Uterus (tissue), 4 donors: ENCODE measurements around the gene CASK. TPM values are rescaled to one million over a fixed set of nuclear protein-coding genes. Genes with fewer than 3 reads are reported as not detected.
"Not testable (repeated sequence)": the region's sequence is repeated elsewhere in the genome, so short reads cannot be mapped to it uniquely, and the experiment has no call there.

Experiments used
- DNase-seq, 2 donors: peaks; one replicate each; pipeline ENCODE4 v3.0.0-alpha.2; 2019 to 2020
- H3K27ac ChIP-seq, 2 donors: fragments of 200-600 bp; sonication (generic); 1 replicate in 1 of 2; 2 replicates in 1 of 2; pipeline ENCODE4 v1.5.1; 2016 to 2018
- H3K27me3 ChIP-seq, 2 donors: fragments of 200-600 bp; sonication (generic); one replicate each; pipeline ENCODE4 v1.5.1; 2018 to 2019; ENCODE audit warnings: control low read depth in 1 of 2
- H3K36me3 ChIP-seq, 2 donors: fragments of 200-600 bp; sonication (generic); one replicate each; pipeline ENCODE4 v1.5.1; 2019; ENCODE audit warnings: control low read depth in 1 of 2
- H3K4me1 ChIP-seq, 2 donors: fragments of 200-600 bp; sonication (generic); one replicate each; pipeline ENCODE4 v1.5.1; 2018 to 2019; ENCODE audit warnings: control low read depth in 1 of 2
- H3K4me3 ChIP-seq, 2 donors: fragments of 200-600 bp; sonication (generic); 1 replicate in 1 of 2; 2 replicates in 1 of 2; pipeline ENCODE4 v1.5.1; 2018 to 2019; ENCODE audit warnings: mild to moderate bottlenecking in 1 of 2
- H3K9me3 ChIP-seq, 2 donors: fragments of 200-600 bp; sonication (generic); one replicate each; pipeline ENCODE4 v1.5.1; 2019; ENCODE audit warnings: control low read depth in 1 of 2
- POLR2A ChIP-seq, 2 donors: fragments of 450-650 bp; IDR thresholded peaks; one replicate each; pipeline ENCODE4 v1.6.1; 2016; ENCODE audit warnings: antibody characterized with exemption in 2 of 2, mild to moderate bottlenecking in 1 of 2, moderate library complexity in 1 of 2
- intact Hi-C: fragments of 100-400 bp; cut with DNase I; formaldehyde crosslinking; loops from one replicate; pipeline ENCODE4 v1.15.1; 2023; ENCODE audit warnings: low total_unique reads
- total RNA-seq, 4 donors: library from RNA; depleted of rRNA in 3 of 4; stranded (reverse); fragments of >200 nt in 3 of 4; gene quantifications; one replicate each; pipeline versions ENCODE4 v1.1.0 to v1.2.4, GENCODE V29; 2014 to 2023
- TF ChIP-seq, protein P1 (sequence below), 4 experiments: fragments of 200-600 bp in 2 of 4; fragments of 450-650 bp in 2 of 4; sonication (generic) in 2 of 4; IDR thresholded peaks; one replicate each; pipeline ENCODE4 v1.5.1; 2016 to 2019; ENCODE audit warnings: antibody characterized with exemption in 4 of 4, mild to moderate bottlenecking in 2 of 4, moderate library complexity in 1 of 4
- donor health status: DM: yes; HTN: yes; CAD: no.

Gene CASK
- total RNA-seq, 4 donors from 2014 or later, result 7.9 to 76.0 (median 40.7) TPM

DNA sequence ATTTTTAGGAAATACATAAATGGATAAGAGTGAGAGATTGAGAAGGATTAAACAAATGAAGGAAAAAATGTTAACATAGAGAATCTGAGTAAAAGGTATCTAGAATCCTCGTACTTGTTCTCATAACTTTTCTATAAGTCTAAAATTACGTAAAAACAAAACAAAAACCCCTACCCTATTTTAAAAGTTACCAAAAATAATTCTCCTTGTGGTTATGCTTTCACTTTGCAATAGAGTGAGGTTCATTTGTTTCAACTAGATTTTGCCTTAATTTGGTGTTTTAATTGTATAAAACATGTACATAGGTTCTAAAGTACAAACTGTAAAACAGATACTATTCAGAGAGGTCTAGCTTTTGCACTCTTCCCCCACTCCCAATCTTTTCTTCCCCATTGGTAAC lies 238.4 kb downstream of the CASK start:
- no peak overlapping the region for H3K4me3 ChIP-seq
- no peak for DNase-seq
- intact Hi-C loops, result no loop called here

DNA sequence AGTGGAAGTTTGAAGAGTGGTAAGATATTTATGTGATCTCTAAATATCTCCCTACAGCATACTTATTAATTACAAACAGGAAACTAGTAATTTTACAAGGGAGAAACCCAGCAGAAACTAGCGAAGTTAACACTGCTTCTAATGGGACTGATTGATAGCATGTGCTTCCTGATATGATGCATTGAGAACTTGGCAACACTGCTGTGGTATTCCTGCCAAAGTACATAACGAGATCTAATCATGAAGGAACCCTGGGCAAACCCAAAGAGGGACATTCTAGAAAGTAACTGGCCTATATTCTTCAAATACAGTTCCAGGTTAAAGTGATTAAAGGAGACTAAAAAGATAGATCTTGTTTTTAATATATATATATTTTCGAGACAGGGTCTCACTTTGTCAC lies 239.2 kb downstream of the CASK start:
- H3K36me3 ChIP-seq, result no peaks in the 10 kb centered on the region
- H3K27ac ChIP-seq, result no peak overlapping the region
- DNase-seq, result no peak
- intact Hi-C loops, result no loop called here
- H3K4me3 ChIP-seq, result no peak overlapping the region
- no peaks in the 10 kb centered on the region for H3K9me3 ChIP-seq
- no peaks in the 10 kb centered on the region for H3K4me1 ChIP-seq
- TF ChIP-seq, protein P1, sequence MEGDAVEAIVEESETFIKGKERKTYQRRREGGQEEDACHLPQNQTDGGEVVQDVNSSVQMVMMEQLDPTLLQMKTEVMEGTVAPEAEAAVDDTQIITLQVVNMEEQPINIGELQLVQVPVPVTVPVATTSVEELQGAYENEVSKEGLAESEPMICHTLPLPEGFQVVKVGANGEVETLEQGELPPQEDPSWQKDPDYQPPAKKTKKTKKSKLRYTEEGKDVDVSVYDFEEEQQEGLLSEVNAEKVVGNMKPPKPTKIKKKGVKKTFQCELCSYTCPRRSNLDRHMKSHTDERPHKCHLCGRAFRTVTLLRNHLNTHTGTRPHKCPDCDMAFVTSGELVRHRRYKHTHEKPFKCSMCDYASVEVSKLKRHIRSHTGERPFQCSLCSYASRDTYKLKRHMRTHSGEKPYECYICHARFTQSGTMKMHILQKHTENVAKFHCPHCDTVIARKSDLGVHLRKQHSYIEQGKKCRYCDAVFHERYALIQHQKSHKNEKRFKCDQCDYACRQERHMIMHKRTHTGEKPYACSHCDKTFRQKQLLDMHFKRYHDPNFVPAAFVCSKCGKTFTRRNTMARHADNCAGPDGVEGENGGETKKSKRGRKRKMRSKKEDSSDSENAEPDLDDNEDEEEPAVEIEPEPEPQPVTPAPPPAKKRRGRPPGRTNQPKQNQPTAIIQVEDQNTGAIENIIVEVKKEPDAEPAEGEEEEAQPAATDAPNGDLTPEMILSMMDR (IDR thresholded peaks at IDR 0.05), result no peak
- TF ChIP-seq POLR2A (IDR thresholded peaks at IDR 0.05), result no peak
- H3K27me3 ChIP-seq, result no peaks in the 10 kb centered on the region

More for the DNA sequence above, 238.4 kb downstream of the CASK start:
- H3K4me1 ChIP-seq, result no peaks in the 10 kb centered on the region
- no peaks in the 10 kb centered on the region for H3K27me3 ChIP-seq
- TF ChIP-seq POLR2A (IDR thresholded peaks at IDR 0.05), result no peak
- TF ChIP-seq, protein P1 (IDR thresholded peaks at IDR 0.05), result no peak
- H3K9me3 ChIP-seq, result no peaks in the 10 kb centered on the region
- no peak overlapping the region for H3K27ac ChIP-seq
- no peaks in the 10 kb centered on the region for H3K36me3 ChIP-seq

DNA sequence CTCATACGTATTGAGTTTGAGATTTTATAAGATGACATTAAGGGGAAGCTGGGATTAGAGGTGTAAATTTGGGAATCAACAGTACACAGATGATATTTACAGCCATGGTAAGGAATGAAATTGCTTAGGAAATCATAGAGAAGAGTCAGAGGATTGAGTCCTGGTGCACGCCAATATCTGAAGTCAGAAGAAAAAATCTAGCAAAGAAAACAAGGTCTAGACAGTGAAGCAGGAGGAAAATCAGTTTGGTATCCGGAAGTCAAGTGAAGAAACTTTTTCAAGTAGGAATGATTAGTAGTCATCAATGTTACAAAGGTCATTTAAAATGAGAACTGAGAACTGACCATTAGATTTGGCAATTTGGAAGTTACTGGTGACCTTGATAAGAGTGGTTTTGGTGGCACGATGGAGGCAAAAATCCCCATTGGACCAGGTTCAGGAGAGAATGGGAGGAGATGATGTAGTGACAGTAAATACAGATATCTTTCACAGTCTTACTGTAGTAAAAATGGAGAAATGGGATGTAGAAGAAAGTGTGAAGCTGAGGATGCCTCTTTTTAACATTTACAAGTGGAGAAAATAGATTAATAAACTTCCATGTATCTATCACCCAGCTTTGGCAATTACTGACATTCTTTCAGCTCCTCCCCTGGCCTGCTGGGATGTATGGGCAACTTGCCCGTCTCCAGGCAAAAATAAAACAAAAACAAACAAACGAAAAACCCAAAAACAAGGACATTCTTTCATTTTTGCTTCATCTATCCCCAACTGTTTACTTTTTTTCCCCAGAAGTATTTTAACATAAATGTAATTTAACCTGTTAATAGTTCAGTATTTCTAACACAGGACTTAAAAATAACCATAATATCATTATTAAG lies 245.9 kb downstream of the CASK start:
- no peak overlapping the region for H3K27ac ChIP-seq
- intact Hi-C loops, result no loop called here
- no peaks in the 10 kb centered on the region for H3K4me1 ChIP-seq
- no peaks in the 10 kb centered on the region for H3K36me3 ChIP-seq
- H3K27me3 ChIP-seq, result no peaks in the 10 kb centered on the region
- no peaks in the 10 kb centered on the region for H3K9me3 ChIP-seq
- no peak overlapping the region for H3K4me3 ChIP-seq
- DNase-seq, result no peak
- no peak for TF ChIP-seq POLR2A (IDR thresholded peaks at IDR 0.05)
- TF ChIP-seq, protein P1 (IDR thresholded peaks at IDR 0.05), result no peak

DNA sequence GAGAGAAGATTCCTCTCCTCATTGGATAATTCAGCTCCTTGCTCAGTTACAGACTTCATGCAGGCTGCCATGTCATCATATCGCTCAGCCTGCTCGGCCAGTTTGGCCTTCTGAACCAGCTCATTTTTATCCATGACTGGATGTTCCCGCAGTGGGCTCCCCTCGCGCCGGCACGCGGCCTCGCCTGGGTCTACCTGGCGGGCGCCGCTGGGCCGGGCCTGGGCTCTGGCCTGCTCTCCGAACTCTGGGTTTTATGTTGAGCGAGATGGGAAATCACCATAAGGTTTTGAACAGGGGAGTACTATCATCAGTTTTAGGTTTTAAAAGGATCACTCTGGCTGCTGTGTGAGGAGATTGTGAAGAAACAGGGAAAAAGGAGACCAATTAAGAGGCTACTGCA lies 247.0 kb downstream of the CASK start:
- H3K4me1 ChIP-seq, H3K9me3 ChIP-seq, intact Hi-C loops, H3K27me3 ChIP-seq, H3K27ac ChIP-seq, DNase-seq, H3K4me3 ChIP-seq, H3K36me3 ChIP-seq: not testable (repeated sequence)

DNA sequence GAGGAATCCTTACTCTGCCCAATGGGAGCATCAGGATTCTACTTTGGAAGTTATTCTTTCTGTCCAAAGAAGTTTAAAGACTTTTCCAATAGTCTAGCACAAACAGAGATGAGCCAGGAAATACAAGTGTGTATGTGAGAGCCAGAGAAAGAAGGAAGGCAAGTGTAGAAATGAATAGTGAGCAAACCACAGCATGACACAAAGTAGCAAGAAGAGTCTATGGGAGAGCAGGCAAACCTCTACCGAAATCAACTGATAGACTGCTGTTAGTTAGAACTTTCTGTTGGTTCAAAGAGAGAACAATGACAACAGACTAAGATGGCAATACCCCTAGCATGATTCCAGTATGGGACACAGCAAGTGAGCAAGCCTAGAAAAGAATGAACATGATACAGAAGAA lies 250.7 kb downstream of the CASK start:
- Histone ChIP-seq H3K4me3 (no peak overlapping the region), H3K27me3 (no peaks in the 10 kb centered on the region), H3K27ac (no peak overlapping the region), H3K9me3 (no peaks in the 10 kb centered on the region), H3K4me1 (no peaks in the 10 kb centered on the region), H3K36me3 (no peaks in the 10 kb centered on the region)
- no peak for TF ChIP-seq POLR2A (IDR thresholded peaks at IDR 0.05)
- TF ChIP-seq, protein P1 (IDR thresholded peaks at IDR 0.05), result no peak
- intact Hi-C loops, result no loop called here
- no peak for DNase-seq
